Loucy (cell line): ENCODE measurements around the gene ZNF324B.

Experiments
- EZH2phosphoT487 ChIP-seq: fragments of 200-600 bp; IDR thresholded peaks from 2 replicates; pipeline ENCODE4 v1.6.1; 2018; ENCODE audit warnings: antibody characterized with exemption, mild to moderate bottlenecking, moderate library complexity, borderline replicate concordance
- TF ChIP-seq, protein P1 (sequence below): fragments of 200-600 bp; sonication (generic); conservative IDR thresholded peaks from 2 replicates; pipeline ENCODE4 v1.5.1; 2014; ENCODE audit warnings: mild to moderate bottlenecking, antibody characterized with exemption, low read length

DNA sequence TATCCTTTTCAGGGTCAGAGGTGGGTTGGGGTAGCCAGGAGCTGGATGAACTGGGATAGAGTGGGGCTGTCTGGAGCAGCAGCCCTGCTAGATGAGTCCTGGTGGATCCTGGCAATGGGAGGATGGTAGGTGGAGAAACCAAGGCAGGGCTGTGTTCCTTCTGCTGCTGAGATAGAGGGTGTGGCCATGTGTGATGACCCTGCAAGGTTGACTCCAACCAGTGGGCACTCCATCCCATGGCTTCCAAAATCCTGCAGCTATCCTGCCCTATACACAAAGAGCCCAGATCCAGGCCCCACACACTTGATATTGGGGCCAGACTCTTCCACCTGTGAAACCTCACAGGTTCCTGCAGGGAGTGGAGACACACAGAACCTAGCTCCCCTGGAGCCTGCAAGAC lies 22.4 kb downstream of the ZNF324B start:
- TF ChIP-seq, protein P1, sequence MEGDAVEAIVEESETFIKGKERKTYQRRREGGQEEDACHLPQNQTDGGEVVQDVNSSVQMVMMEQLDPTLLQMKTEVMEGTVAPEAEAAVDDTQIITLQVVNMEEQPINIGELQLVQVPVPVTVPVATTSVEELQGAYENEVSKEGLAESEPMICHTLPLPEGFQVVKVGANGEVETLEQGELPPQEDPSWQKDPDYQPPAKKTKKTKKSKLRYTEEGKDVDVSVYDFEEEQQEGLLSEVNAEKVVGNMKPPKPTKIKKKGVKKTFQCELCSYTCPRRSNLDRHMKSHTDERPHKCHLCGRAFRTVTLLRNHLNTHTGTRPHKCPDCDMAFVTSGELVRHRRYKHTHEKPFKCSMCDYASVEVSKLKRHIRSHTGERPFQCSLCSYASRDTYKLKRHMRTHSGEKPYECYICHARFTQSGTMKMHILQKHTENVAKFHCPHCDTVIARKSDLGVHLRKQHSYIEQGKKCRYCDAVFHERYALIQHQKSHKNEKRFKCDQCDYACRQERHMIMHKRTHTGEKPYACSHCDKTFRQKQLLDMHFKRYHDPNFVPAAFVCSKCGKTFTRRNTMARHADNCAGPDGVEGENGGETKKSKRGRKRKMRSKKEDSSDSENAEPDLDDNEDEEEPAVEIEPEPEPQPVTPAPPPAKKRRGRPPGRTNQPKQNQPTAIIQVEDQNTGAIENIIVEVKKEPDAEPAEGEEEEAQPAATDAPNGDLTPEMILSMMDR, result no peak
- no peak for TF ChIP-seq EZH2phosphoT487
